AG04449 (cell line): Measurements from ENCODE around the gene DCBLD2.

Experiments
- CTCF ChIA-PET: fragments of 350-600 bp; formaldehyde crosslinking; extraction: SDS; loops from one replicate; lab custom pipeline; 2021; ENCODE audit warnings: antibody characterized with exemption; lab: Yijun Ruan, JAX
- POLR2A ChIA-PET: fragments of 400-600, 350-600 bp; formaldehyde crosslinking; extraction: SDS; loops from one replicate; lab custom pipeline; 2020; ENCODE audit warnings: antibody characterized with exemption, inconsistent platforms; lab: Yijun Ruan, JAX
- DNase-seq: peaks from one replicate; pipeline ENCODE4 v3.0.0-alpha.2; 2010; ENCODE audit warnings: low read depth, low spot score
- H3K4me3 ChIP-seq: 2 replicates; pipeline ENCODE4 v1.5.1; 2011; ENCODE audit warnings: low read depth, mild to moderate bottlenecking, control low read depth, low read length
- CTCF ChIP-seq: IDR thresholded peaks from one replicate; pipeline ENCODE4 v1.5.1; 2011; ENCODE audit warnings: mild to moderate bottlenecking, moderate library complexity, low read length, control low read depth, inconsistent platforms; ENCODE audit not compliant: insufficient read depth; ENCODE audit errors: missing control alignments

The DCBLD2 gene

GRCh38 chr3:98755601-98756000 lies 145.9 kb downstream of the DCBLD2 start:
- no peak overlapping the region for H3K4me3 ChIP-seq
- no peak for DNase-seq
- ChIA-PET CTCF (no interaction called here), POLR2A (interaction anchor here (0.6 kb wide), 1 partner anchor 39 kb away, joined by 3 read pairs; no protein-coding TSS in a partner anchor)
- TF ChIP-seq CTCF, result no peak

- ChIA-PET POLR2A (no interaction called here), CTCF (interaction anchor here (1.1 kb wide), 1 partner anchor 152 kb away, joined by 3 read pairs; no protein-coding TSS in a partner anchor)
- H3K4me3 ChIP-seq, result no peak overlapping the region
- DNase-seq, result no peak
- no peak for TF ChIP-seq CTCF
These were observed 147.0 kb downstream of the DCBLD2 start for GRCh38 chr3:98754483-98754882.

GRCh38 chr3:98750276-98750919 lies 151.1 kb downstream of the DCBLD2 start:
- H3K4me3 ChIP-seq, result no peak overlapping the region
- ChIA-PET CTCF (interaction anchor here (1.2 to 1.5 kb wide), 2 partner anchors 10 to 148 kb away, joined by 3 to 4 read pairs; no protein-coding TSS in a partner anchor), POLR2A (interaction anchor here (1.0 kb wide), 1 partner anchor 18 kb away, joined by 3 read pairs; no protein-coding TSS in a partner anchor)
- no peak for DNase-seq
- TF ChIP-seq CTCF, result no peak

DNA sequence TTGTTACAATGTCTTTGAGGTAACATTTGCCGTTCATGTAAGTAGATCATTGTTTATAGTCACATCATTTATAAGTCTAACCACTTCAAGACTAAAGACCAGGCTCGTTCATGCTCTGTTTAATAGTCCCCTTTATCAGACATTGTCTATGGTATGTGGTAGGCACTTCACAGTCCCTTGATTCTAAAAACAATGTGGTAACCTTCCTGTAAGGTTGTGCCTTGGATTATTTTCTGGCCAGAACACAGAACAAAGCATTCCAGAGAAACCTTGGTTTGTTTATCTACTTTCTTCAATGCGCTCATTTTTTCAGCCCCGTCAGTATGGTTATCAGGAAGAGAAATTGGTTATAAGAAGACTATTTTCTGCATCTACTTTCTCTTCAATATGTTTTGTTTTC lies 154.6 kb downstream of the DCBLD2 start:
- DNase-seq, result no peak
- ChIA-PET POLR2A (no interaction called here), CTCF (interaction anchor here (1.5 kb wide), 1 partner anchor 144 kb away, joined by 4 read pairs; no protein-coding TSS in a partner anchor)
- H3K4me3 ChIP-seq, result no peak overlapping the region
- no peak for TF ChIP-seq CTCF

GRCh38 chr3:98746122-98746521 lies 155.4 kb downstream of the DCBLD2 start:
- DNase-seq, result no peak
- CTCF ChIA-PET, result no interaction called here
- POLR2A ChIA-PET, result no interaction called here
- no peak overlapping the region for H3K4me3 ChIP-seq
- no peak for TF ChIP-seq CTCF
